CD4-positive, alpha-beta T cell treated with Interleukin-17A for 1 hour (primary cell): ENCODE results near the gene SH2D3A.

Experiments
- DNase-seq: peaks from one replicate; pipeline ENCODE4 v3.0.0-alpha.2; 2020

SH2D3A gene

DNA sequence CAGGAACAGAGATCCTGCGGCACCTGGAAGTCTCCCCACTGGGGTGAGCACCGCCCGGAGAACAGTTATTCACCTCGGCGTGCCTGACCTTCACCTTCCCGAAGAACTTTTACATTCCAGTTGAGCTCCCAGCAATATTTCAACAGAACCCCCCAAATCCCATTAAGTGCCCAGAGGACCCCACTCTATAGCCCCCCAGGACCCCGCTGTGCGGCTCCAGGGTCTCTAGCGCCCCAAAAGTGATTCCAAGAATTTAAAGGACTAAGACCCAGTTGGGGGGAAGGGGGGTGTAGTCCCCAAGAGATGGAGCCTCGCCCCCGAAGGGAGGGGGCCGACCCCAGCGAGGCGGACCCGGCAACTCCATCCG, 30.3 kb downstream of the SH2D3A start:
- no peak for DNase-seq

DNA sequence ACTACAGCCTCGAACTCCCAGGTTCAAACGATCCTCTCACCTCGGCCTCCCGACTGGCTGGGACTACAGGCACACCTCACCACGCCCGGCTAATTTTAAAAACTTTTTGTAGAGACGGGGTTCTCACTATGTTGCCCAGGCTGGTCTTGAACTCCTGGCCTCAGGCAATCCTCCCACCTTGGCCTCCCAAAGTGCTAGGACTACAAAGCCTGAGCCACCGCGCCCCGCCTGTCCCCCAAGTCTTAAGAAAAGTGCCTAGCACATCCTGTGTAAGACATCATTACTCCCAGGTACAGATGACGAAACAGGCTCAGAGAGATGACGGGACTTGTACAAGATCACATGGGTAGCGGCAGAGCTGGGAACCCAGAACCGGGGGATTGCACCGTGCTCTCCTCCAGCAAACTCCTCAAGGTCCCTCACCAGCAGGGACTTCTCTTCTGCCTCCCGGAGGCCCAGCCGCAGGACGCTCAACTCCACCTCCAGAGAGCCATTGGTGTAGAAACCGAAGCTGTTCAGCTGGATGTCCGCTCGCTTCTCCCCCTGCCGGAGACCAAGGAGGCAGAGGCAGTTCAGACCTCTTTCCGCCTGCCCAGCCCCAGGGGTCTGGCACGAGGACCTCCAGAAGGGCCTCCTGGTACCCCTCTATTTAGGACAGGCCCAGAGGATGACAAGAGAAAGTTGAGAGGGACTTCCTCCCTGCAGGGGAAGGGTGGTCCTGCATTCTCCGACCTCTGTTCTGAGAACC, 30.9 kb downstream of the SH2D3A start:
- DNase-seq = peak; percentile 86

DNA sequence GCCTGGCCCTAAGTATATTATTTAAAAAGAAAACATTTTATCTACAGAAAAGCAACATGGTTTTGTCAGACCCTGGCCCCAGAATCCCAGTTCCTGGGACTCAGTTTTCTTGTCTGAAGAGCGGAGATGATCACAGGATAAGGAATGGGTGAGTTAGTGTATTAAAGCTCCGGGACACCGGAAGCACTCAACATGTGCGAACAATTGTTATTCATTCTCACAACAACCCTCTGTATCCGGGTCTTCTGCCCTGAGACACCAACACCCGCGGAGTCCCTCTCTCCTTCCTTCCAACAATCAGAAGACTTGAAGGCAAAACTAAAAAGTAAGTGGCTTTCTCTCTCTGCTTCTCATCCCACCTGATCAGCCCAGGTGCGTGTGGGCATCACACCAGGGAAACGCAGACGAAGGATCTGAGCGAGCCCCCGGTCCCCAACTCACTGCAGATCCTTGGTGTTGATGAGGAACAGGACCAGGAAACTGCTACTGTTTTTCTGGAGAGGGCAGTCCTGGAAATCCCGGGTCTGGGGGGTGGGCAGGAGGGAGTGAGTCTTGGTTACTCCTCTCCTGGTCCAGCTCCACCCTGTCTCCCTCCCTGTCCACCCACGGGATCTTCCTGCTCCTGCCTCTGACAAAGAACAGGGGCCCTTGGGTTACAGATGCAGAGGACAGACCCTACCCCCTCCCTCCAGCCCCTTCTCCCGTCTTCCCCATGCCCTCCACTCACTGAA, 31.9 kb downstream of the SH2D3A start:
- DNase-seq = no peak

GRCh38 chr19:6734096-6734696, 33.0 kb downstream of the SH2D3A start:
- no peak for DNase-seq

DNA sequence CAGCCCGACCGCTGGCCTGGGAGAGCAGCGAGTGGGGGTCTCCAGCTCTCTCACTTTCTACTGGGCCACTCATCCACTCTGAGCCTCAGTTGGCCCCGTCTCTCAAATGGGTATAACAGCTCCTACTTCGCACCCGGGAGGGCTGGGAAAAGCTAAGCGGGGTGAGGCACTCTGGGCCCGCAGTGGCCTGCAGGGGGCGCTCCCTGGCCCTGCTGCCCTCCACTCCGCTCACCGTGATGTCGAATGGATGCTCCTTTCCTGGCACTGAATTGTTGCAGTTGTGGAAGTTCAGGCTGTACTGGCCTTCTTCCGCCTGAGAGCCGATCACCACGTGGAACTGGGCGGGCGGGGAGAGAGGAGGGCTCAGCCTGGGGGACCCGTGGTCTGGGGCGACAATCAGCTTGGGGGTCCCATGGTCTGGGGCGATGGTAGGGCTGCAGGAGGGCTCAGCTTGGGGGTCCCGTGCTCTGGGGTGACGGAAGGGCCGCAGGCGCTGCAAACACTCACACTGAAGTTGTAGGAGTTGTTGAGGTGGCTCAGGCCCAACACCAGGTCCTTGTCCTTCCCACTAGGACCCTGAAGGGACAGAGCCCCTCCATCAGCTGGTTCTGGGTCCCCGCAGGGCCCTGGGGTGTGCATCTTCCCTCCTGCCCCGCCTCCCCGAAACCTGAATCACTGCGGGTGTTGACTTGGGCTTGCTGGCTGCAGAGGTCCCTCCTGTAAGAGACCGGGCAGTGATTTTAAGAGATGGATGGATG, 33.7 kb downstream of the SH2D3A start:
- no peak for DNase-seq

GRCh38 chr19:6732803-6733337, 34.4 kb downstream of the SH2D3A start:
- no peak for DNase-seq

GRCh38 chr19:6731822-6732221, 35.4 kb downstream of the SH2D3A start:
- DNase-seq = no peak

DNA sequence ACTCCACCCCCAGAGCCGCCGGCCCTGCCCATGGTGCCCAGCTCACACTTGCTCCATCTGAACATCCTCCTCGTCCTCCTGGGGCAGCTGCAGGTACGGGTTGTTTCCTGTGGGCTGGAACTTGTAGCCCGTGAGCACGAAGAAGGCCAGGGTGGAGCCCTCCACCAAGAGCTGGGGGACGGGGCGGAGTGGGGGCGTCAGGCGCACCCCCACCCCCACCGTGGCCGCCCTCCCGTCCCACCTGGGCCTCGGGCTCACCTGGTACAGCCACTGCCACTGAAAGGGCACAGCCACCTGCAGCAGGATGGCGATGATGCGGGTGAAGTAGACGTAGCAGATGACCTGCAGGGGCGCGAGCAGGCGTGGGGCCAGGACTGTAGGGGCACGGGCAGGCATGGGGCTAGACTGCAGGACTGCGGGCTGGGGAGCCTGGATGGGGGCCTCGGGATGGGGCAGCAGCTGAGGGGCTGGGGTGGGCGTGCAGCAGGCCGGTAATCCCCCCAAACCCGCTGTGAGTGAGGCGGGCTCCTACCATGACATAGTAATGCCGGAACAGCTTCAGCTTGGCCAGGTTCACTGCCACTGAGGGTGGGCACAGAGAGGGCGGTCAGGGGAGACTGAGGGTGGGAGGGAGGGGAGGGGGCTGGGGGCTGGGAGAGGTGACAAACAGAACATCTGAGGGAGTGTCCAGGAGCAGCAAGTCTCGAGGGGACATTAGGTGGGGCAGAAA, 36.1 kb downstream of the SH2D3A start:
- DNase-seq = no peak

DNA sequence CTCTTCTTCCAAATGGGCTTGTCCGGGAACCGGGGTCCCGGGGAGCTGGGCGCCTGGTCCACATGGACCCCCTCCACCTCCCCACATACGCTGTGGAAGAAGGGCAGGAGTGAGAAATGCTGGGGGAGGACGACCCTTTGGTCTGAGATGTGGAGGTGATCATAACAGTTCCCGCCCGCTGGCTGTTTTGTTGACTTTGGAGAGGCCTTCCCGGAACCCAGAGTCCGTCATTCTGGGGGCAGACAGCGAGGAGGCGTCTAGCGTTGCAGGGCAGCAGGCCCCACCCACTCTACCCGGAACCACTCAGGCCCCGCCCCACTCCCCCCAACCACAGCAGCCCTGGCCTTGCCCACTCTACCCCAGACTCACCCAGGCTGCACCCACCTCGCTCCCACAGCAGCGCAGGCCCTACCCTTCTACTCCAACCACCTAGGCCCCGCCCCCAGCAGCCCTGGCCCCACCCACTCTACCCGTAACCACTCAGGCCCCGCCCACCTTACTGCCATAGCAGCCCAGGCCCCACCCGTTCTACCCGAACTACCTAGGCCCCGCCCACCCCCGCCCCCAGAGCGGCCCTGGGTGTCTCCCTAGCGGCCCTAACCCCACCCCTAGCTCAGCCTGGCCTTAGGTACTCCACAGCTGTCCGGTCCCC, 37.0 kb downstream of the SH2D3A start:
- peak; percentile 25 for DNase-seq

DNA sequence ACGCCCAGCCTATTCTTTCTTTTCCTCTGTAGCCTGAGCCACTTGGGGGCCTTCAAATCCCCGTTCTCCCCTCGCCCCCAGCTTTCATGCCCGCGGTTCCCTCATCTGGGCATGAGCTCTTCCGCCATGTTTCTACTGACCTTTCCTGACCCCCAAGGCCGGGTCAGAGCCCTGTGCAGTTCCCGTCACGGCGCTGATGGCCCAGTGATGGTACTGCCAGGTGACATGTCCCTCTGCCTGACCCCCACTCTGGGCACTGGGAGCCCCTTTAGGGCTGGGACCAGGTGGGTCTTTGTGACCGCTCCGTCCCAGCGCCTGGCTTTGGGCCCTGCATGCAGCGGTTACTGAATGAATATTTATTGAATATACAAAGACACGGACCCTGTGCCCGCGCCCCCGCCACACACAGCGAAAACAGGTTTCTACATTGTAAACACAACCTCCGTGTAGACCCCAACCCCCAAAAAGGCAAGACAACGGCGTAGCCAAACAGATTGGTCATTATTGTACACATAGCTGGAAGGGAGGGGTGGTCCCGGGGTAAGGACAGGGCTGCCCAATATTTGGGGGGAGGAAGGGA, 37.6 kb downstream of the SH2D3A start:
- no peak for DNase-seq

GRCh38 chr19:6728346-6728745, 38.9 kb downstream of the SH2D3A start:
- DNase-seq = no peak

GRCh38 chr19:6725513-6726231, 41.6 kb downstream of the SH2D3A start:
- DNase-seq = no peak

GRCh38 chr19:6724631-6725492, 42.4 kb downstream of the SH2D3A start:
- no peak for DNase-seq

GRCh38 chr19:6723738-6724137, 43.5 kb downstream of the SH2D3A start:
- DNase-seq = no peak

DNA sequence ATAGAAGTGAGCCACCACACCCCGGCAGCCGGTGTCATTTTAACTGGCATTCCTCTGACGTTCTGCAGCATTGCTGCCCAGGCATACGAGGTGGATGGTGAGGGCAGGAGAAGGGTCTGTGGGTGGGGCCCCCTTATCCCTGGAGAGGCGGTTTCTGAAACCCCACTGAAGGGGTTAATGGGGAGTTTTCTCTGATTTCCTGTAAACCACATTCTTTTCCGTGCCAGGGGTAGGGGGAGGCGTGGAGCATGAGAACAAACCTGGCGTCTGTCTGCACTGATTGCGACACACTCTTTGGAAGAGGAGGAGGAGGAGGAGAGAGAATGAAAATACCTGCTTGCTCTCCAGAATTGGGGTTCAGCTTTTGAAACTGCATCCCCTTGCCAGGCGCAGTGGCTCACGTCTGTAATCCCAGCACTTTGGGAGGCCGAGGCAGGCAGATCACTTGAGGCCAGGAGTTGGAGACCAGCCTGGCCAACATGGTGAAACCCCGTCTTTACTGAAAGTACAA, 44.1 kb downstream of the SH2D3A start:
- DNase-seq = no peak

GRCh38 chr19:6721773-6722172, 45.5 kb downstream of the SH2D3A start:
- no peak for DNase-seq

- DNase-seq = no peak
Observed at GRCh38 chr19:6721138-6721474, 46.1 kb downstream of the SH2D3A start.

DNA sequence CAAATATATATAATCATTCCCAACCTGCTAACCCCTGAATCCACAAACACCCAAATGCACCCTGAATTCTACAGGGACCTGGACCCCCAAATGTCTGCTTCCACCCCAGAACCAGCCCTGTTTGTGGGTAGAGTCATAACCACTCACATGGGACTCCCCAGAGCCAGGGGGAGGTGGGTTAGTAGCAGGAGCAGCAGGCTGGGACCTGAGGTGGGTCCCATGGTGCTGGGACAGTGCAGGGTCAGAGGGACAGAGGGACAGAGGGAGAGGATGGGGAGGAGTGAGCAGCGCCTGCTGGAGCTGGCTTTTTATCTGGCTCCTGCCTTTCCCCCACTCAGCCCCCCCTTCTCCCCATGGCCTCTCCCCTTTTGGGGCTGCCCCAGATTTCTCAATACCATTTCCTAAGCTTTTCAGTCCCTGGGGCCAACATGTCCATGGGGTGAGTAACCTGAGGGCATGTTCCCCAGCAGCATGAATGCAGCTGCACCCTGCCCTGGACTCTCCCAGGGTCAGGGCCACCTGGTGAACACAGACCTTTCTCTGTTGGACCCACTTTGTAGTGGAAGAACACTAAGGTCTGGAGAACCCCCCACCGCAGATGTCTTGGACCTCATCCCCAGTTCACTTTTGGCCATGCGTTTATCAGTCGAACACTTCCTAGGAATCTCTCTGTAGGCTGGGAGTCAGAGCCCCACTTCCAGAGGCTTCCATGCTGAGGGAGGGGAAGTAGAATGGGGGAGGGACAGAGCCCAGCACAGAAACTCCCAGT, 46.7 kb downstream of the SH2D3A start, which contains the start of gene C3:
C3 (minus strand) TSS at position 282 of the 769 bp plus-strand sequence; CDS start at position 221, 61 bp downstream.
- DNase-seq = no peak

DNA sequence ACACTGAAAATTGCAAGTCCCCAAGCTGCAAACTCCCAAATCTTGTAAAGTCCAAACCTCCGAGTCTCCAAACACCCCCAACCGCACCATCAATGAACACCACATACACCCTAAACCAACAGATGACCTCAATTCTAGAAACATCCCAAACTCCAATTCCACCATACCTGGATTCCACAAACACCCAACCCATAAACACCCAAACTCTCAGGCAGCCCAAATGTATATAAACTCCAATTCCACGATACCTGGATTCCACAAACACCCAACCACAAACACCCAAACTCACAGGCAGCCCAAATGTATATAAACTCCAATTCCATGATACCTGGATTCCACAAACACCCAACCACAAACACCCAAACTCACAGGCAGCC, 47.3 kb downstream of the SH2D3A start:
- no peak for DNase-seq
